Mesodermal cell (in vitro differentiated cells): ENCODE results near the gene SKAP1.

Source experiments
- H3K27ac ChIP-seq: 2 replicates; pipeline ENCODE4 v1.7.0; 2013; ENCODE audit warnings: mild to moderate bottlenecking, low read depth, low read length, moderate library complexity; ENCODE audit not compliant: severe bottlenecking
- H3K36me3 ChIP-seq: 2 replicates; pipeline ENCODE4 v1.7.1; 2013; ENCODE audit warnings: mild to moderate bottlenecking, low read length, moderate library complexity; ENCODE audit not compliant: control insufficient read depth, insufficient read depth
- H3K4me1 ChIP-seq: one replicate; pipeline ENCODE4 v1.7.1; 2013; ENCODE audit warnings: mild to moderate bottlenecking, low read length; ENCODE audit not compliant: insufficient read depth, control insufficient read depth, poor library complexity, severe bottlenecking
- H3K4me3 ChIP-seq: 2 replicates; pipeline ENCODE4 v1.7.0; 2013; ENCODE audit warnings: low read length, control low read depth, mild to moderate bottlenecking; ENCODE audit not compliant: insufficient read depth, poor library complexity, severe bottlenecking; ENCODE audit errors: extremely low read depth
- H3K9me3 ChIP-seq: 2 replicates; pipeline ENCODE4 v1.7.1; 2013; ENCODE audit warnings: mild to moderate bottlenecking, low read length, moderate library complexity; ENCODE audit not compliant: control insufficient read depth
- WGBS, 2 experiments: methylation state at CpG; one replicate each; pipeline ENCODE4 v1.1.5; 2013; ENCODE audit warnings: missing lambda C conversion rate in 2 of 2; ENCODE audit not compliant: insufficient coverage in 2 of 2; 5-methylcytosine and 5-hydroxymethylcytosine counted together

Gene SKAP1

DNA sequence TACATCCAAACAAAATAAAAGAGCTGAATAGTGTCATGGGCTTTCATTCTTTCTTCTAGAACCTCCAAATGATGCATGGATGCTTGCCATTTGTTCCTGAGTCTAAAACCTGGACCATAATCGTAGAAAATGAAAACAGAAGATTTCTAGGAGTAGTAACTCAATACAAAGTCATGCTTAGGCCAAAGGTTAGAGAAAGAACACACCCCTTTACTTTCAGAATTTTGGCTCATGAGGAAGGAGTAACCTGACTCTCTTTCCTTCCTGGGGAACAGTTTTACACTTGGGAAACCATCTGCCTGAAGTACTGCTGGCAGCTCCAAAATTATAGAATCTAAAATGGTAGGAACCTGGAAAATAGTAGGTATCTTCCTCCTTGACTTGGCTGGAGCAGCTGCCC lies 185.2 kb downstream of the SKAP1 start:
- H3K9me3 ChIP-seq, result no peaks in the 10 kb centered on the region
- no peaks in the 10 kb centered on the region for H3K36me3 ChIP-seq
- peak overlapping the region; percentile 94 for H3K27ac ChIP-seq
- H3K4me1 ChIP-seq, result peaks cover 70% of the 10 kb centered on the region
- WGBS, 2 experiments, result no CpG with 5 or more reads among the region's 1 CpG
- H3K4me3 ChIP-seq, result no peak overlapping the region

DNA sequence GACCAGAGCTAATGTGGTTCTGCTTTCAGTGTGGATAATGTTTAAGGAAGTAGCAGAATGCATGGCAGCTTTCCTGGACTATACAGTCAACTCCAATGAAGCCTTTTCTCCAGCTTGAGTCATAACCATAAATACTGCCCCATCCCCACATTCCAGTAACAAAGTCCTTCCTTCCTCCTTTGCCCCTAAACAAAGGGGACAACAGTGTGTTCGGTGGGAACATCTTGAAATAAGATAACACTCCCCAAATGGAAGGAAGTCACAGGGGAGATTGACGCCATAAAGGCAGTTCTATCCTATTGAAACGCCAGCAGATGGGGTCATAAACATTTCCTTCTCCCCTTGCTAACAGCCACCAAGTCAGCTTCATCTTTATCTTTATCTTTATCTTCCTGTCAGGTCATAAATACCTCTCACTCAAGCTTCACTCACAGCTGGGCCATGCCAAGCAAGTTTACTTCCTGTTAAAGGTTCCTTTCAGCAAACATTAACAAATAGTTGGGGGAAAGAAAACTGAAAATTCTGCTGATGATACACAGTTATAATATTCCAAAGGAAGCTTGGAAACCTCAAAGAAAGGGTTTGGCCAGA lies 185.8 kb downstream of the SKAP1 start:
- Histone ChIP-seq H3K4me1 (peaks cover 75% of the 10 kb centered on the region), H3K4me3 (no peak overlapping the region), H3K36me3 (no peaks in the 10 kb centered on the region), H3K9me3 (no peaks in the 10 kb centered on the region), H3K27ac (peak overlapping the region; percentile 94)
- WGBS, 2 experiments, result 8 to 24% methylated on average over 2 of the region's 3 CpGs

- Histone ChIP-seq H3K27ac (peak overlapping the region; percentile 95), H3K9me3 (no peaks in the 10 kb centered on the region), H3K36me3 (no peaks in the 10 kb centered on the region), H3K4me1 (peaks cover 78% of the 10 kb centered on the region), H3K4me3 (no peak overlapping the region)
- 83 to 90% methylated on average over 3 of the region's 7 CpGs for WGBS, 2 experiments
Observed at GRCh38 chr17:48241770-48242497, 188.1 kb downstream of the SKAP1 start.

DNA sequence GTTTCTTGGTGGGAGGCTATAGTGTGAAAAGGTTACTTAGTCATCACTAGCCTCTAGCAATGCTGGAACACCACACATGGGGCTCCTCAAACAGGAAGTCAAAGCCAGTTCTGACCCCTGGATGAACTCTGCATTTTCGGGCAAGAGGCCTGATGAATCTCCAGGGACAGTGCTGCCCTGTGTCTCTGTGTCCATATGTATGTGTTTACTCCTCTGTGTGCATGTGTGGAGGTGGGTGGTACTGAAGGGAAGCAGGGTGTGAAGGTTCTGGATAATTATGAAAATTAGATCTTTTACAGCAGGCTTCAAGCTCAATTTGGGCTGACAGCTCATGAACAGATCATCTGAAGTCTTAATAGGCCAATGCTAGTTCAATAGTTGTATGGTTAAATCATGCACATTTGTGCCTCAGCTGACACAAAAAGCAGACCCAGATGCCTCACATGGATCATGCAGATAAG lies 188.9 kb downstream of the SKAP1 start:
- peaks cover 70% of the 10 kb centered on the region for H3K4me1 ChIP-seq
- H3K27ac ChIP-seq, result peak overlapping the region; percentile 95
- 20% methylated on average over 1 of the region's 1 CpG; no CpG with 5 or more reads in 1 of the 2 experiments for WGBS, 2 experiments
- no peak overlapping the region for H3K4me3 ChIP-seq
- no peaks in the 10 kb centered on the region for H3K9me3 ChIP-seq
- H3K36me3 ChIP-seq, result no peaks in the 10 kb centered on the region

DNA sequence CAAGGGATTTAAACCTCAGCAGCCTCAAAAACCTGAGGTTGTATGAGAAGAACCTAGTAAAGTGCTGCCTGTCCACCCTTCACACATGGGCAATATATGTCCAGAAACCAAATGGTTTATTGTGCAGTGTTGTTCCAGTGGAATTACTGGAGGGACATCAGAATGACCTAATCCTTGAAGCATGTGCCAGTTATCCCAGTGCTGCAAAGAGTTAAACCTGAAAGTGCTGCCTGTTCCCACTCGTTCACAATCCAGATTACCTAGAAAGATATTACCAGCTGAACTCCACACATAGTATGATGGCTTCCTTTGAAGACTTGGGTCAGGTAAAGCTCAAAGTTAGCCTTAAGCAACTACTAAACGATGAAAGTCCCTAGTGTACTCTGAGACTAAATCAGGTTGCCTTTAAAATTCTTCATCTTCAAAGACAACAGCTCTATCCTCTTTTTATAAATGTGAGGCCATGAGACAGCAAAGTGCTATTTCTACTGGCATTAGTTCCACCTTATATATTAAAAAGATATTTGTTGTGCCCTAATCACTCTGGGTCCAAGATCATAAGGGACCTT lies 189.4 kb downstream of the SKAP1 start:
- WGBS, 2 experiments, result 20% methylated on average over 1 of the region's 2 CpGs; no CpG with 5 or more reads in 1 of the 2 experiments
- Histone ChIP-seq H3K4me1 (peaks cover 66% of the 10 kb centered on the region), H3K9me3 (no peaks in the 10 kb centered on the region), H3K4me3 (no peak overlapping the region), H3K36me3 (no peaks in the 10 kb centered on the region), H3K27ac (peak overlapping the region; percentile 95)

DNA sequence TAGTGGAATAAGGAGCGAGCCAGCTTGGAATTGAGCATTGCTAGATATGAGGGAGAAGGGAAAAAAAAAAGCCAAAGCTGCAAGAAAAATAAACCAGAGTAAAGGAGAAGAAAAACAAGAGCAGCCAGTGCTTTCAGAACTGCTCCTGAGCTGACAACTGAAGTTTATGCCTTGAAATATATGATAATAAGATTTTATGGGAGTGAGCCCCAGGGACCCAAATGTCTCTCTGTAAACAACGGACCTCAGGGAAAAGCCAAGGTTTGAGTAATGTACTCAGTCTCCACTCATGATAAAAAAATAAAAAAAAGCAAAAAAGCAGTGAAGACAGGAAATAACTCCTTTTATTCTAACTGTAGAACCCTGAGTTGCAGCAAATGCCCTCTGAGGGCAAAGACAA lies 189.9 kb downstream of the SKAP1 start:
- Histone ChIP-seq H3K36me3 (no peaks in the 10 kb centered on the region), H3K4me3 (no peak overlapping the region), H3K9me3 (no peaks in the 10 kb centered on the region), H3K27ac (peak overlapping the region; percentile 95), H3K4me1 (peaks cover 61% of the 10 kb centered on the region)
- 92 to 100% methylated on average over 1 to 2 of the region's 2 CpGs for WGBS, 2 experiments

GRCh38 chr17:48239603-48239995 lies 190.4 kb downstream of the SKAP1 start:
- Histone ChIP-seq H3K36me3 (no peaks in the 10 kb centered on the region), H3K9me3 (no peaks in the 10 kb centered on the region), H3K4me3 (no peak overlapping the region), H3K4me1 (peaks cover 55% of the 10 kb centered on the region), H3K27ac (peak overlapping the region; percentile 95)
- WGBS, 2 experiments, result no CpG with 5 or more reads among the region's 1 CpG

DNA sequence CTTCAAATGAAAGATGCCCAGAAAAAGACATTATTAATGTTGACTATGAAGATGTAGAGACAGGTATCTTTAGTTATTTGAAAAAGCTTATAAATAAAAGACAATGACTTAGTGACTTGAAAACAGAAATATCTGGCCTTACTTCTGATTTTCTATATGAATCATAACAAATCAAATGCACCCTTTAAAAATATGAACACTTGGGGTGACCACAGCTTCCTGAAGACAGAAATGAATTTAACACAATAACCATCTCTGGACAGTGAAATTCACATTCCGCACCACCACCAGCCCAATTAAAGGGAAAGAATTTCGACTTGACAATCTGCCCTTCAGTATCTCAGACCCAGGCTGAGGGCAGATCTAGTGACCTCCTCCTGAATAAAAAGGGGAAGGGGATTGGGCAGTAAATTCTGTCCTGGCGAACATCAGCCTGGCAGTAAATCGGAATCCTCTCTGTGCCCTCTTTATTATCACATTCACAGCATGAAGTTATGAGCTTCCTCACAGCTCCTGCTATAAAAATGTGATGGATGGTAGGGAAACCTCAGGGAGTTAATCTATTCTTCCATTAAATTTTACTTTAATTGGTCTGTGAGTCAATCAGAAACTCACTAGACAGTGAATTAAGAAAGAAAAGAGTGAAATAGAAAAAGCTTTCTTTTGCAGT lies 190.9 kb downstream of the SKAP1 start:
- WGBS, 2 experiments, result 80% methylated on average over 1 of the region's 4 CpGs
- peak overlapping the region; percentile 95 for H3K27ac ChIP-seq

GRCh38 chr17:48237456-48237855 lies 192.6 kb downstream of the SKAP1 start:
- 82 to 100% methylated on average over 1 of the region's 1 CpG for WGBS, 2 experiments

More for the DNA sequence above, 190.9 kb downstream of the SKAP1 start:
- Histone ChIP-seq H3K9me3 (no peaks in the 10 kb centered on the region), H3K4me1 (peaks cover 51% of the 10 kb centered on the region), H3K4me3 (no peak overlapping the region), H3K36me3 (no peaks in the 10 kb centered on the region)

GRCh38 chr17:48236681-48237134 lies 193.3 kb downstream of the SKAP1 start:
- Histone ChIP-seq H3K4me3 (no peak overlapping the region), H3K27ac (no peak overlapping the region), H3K4me1 (peaks cover 29% of the 10 kb centered on the region), H3K9me3 (no peaks in the 10 kb centered on the region), H3K36me3 (no peaks in the 10 kb centered on the region)

More at GRCh38 chr17:48237456-48237855, 192.6 kb downstream of the SKAP1 start:
- no peaks in the 10 kb centered on the region for H3K9me3 ChIP-seq
- H3K27ac ChIP-seq, result no peak overlapping the region
- peaks cover 36% of the 10 kb centered on the region for H3K4me1 ChIP-seq
- H3K36me3 ChIP-seq, result no peaks in the 10 kb centered on the region
- no peak overlapping the region for H3K4me3 ChIP-seq
